ENCODE measurements around the gene TNFAIP8. TPM values are rescaled to one million over a fixed set of nuclear protein-coding genes. Genes with fewer than 3 reads are reported as not detected.
A peak's percentile ranks its signal among the peaks of the same experiment; 100 is the strongest.

Gene TNFAIP8
- total RNA-seq (2011; cell fraction: chromatin; rRNA removed; ENCODE audit: low replicate concordance) = 10.6 and 20.5 TPM in 2 replicates
- 7.8 and 9.0 TPM in 2 replicates for total RNA-seq (2011; cell fraction: nucleolus; rRNA removed)
- 12.6 and 24.7 TPM in 2 replicates for total RNA-seq (2011; cell fraction: nucleoplasm; rRNA removed)
- total RNA-seq (2014; rRNA removed) (42.0 and 46.0 TPM in 2 replicates), total RNA-seq (2014; rRNA removed; fragmentation: Illumina TruSeq; extraction: Trizol) (38.5 and 47.4 TPM in 2 replicates), total RNA-seq (2015; rRNA removed; fragmentation: Illumina TruSeq; extraction: Trizol) (44.8 and 47.0 TPM in 2 replicates), total RNA-seq (2021) (33.6 and 36.7 TPM in 2 replicates), polyA plus RNA-seq (2011; rRNA removed) (44.6 and 52.2 TPM in 2 replicates), polyA plus RNA-seq (2014; fragmentation: Illumina TruSeq; extraction: Trizol) (49.3 and 57.3 TPM in 2 replicates), polyA plus RNA-seq (2014; fragmentation: Nextera tagmentation; extraction: Ambion mirVana) (10 to 100 TPM; 29.9 to 34.3 TPM), polyA plus RNA-seq (2014; rRNA removed) (35.8 and 47.6 TPM in 2 replicates), polyA minus RNA-seq (2011; rRNA and poly(A)+ RNA removed) (45.1 and 60.6 TPM in 2 replicates), Bru-seq, nascent RNA (percentile 88 among the genes with signal in this experiment), BruChase-seq, experiment 1, labeled RNA remaining after a 2-hour chase (percentile 81 among the genes with signal in this experiment), BruChase-seq, experiment 2, labeled RNA remaining after a 6-hour chase (percentile 72 among the genes with signal in this experiment)
- 35.0 and 41.8 TPM in 2 replicates for polyA plus RNA-seq (2011; cell fraction: cytosol; rRNA removed)
- polyA plus RNA-seq (2011; cell fraction: nucleus; rRNA removed) = 20.2 and 24.7 TPM in 2 replicates
- polyA plus RNA-seq (2012) = 37.7 and 53.3 TPM in 2 replicates
- polyA minus RNA-seq (2011; cell fraction: cytosol; rRNA and poly(A)+ RNA removed) = 38.1 and 47.6 TPM in 2 replicates
- polyA minus RNA-seq (2011; cell fraction: nucleus; rRNA and poly(A)+ RNA removed) = 9.3 and 20.3 TPM in 2 replicates
- long read RNA-seq, experiment 1, transcript TNFAIP8-201 (2 exons, 795 nt) = major isoform, 99 of 123 reads
- long read RNA-seq, experiment 1, partial matches to known transcripts = 10 of 123 reads
- long read RNA-seq, experiment 1, other reads (novel, unspliced or antisense) = 13 of 123 reads
- long read RNA-seq, experiment 2, transcript TNFAIP8-201 (2 exons, 795 nt) = major isoform, 12 of 29 reads
- long read RNA-seq, experiment 2, partial matches to known transcripts = 0 of 29 reads
- long read RNA-seq, experiment 2, other reads (novel, unspliced or antisense) = 17 of 29 reads
- long read RNA-seq, experiment 3, transcript TNFAIP8-201 (2 exons, 795 nt) = major isoform, 28 of 34 reads
- long read RNA-seq, experiment 3, partial matches to known transcripts = 0 of 34 reads
- long read RNA-seq, experiment 3, other reads (novel, unspliced or antisense) = 5 of 34 reads

DNA sequence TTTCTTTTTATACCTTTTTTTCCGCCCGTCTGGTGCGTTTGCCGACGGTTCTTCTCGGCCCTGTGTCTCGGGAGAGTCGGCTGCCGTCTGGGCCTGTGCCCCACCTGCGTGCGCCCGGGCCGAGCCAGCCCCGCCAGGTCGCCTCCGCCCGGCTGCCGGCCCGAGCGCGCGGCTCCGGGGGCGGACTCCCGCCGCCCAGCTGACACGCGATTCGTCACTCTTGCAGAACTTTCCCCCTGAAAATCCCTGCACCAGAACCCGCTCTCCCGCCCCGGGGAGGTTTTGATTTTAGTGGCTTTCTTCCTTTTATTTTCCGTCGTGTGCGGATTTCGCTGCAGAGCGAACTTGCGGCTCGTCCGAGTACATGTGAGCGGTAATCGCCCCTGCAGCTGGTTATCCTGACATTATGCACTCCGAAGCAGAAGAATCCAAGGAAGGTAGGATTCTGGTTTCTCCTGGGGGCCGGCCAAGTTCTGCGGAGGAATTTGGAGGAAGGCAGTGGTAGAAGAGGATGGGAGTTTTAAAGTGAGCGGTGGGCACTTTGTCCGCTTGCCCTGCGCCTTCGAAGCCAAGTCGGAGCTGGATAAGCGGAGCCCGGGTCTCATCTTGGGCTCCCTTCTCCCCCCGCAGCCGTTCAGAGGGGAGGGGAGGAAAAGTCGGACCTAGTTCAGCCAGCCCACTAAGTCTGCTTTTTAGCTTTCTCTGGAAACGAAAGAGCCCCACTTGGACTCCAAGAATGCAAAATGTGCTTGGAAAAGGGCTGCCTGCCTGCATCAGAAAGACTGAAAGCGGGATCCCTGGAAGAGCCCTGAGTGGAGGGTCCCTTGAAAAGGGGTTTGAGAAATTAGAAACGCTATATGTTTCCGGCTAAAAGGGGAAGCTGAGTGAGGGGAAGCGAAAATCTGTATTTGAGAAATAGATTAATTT lies at the start of gene TNFAIP8:
TNFAIP8 (plus strand) TSS at position 335 of the 927 bp plus-strand sequence; CDS start at position 407, 72 bp downstream.
- ChIA-PET CTCF (ENCODE audit: low intra/inter-chr PET ratio) (no interaction called here), POLR2A (interaction anchor here (0.6 to 2.2 kb wide), 6 partner anchors 10 to 34 kb away, joined by 3 to 8 read pairs (median 4); no protein-coding TSS in a partner anchor)
- Histone ChIP-seq H4K20me1 (replicated peaks; ENCODE audit: control insufficient read depth, insufficient read depth, low read length) (no peaks in the 10 kb centered on the region), H3K9me1 (ENCODE audit: control insufficient read depth, insufficient read depth, low read length) (no peaks in the 10 kb centered on the region), H3K27ac (ENCODE audit: extremely low read depth, low read depth, low read length) (no peak within 1 kb of the TSS), H2AFZ (ENCODE audit: low read depth, low read length) (no peak within 1 kb of the TSS), H3K4me1 (replicated peaks in 1 of 2; ENCODE audit: control insufficient read depth in 2 of 2, insufficient read depth in 2 of 2, low read length in 2 of 2) (peaks cover 0 to 42% of the 10 kb centered on the region in 2 experiments; a peak in 4 of 5 replicates), H3K36me3 (ENCODE audit: control insufficient read depth, insufficient read depth, low read length) (no peaks in the 10 kb centered on the region; the same call in 1 of the 3 replicates), H3K4me2 (ENCODE audit: insufficient read depth, low read length) (no peak within 1 kb of the TSS), H3K79me2 (ENCODE audit: control insufficient read depth, insufficient read depth, low read length) (peaks cover 55% of the 10 kb centered on the region), H3K9me3 (replicated peaks; ENCODE audit: control insufficient read depth, insufficient read depth, low read depth, low read length) (no peaks in the 10 kb centered on the region), H3K4me3 (no peak within 1 kb of the TSS), H3K27me3 (ENCODE audit: control insufficient read depth in 2 of 2, insufficient read depth in 2 of 2, low read length in 2 of 2) (no peaks in the 10 kb centered on the region), H3K9ac (ENCODE audit: insufficient read depth in 1 of 2, low read depth in 2 of 2, low read length in 2 of 2) (no peak within 1 kb of the TSS)
- TF ChIP-seq ZFP36 (IDR thresholded peaks at IDR 0.05; ENCODE audit: low read depth, low read length, partially characterized antibody) = no peak
- no peak for TF ChIP-seq SRF (CRISPR knock-in tag; IDR thresholded peaks at IDR 0.05)
- TF ChIP-seq FOXK1 (CRISPR knock-in tag; IDR thresholded peaks at IDR 0.05; ENCODE audit: borderline replicate concordance) = no peak
- TF ChIP-seq, protein P1, sequence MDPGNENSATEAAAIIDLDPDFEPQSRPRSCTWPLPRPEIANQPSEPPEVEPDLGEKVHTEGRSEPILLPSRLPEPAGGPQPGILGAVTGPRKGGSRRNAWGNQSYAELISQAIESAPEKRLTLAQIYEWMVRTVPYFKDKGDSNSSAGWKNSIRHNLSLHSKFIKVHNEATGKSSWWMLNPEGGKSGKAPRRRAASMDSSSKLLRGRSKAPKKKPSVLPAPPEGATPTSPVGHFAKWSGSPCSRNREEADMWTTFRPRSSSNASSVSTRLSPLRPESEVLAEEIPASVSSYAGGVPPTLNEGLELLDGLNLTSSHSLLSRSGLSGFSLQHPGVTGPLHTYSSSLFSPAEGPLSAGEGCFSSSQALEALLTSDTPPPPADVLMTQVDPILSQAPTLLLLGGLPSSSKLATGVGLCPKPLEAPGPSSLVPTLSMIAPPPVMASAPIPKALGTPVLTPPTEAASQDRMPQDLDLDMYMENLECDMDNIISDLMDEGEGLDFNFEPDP (CRISPR knock-in tag; IDR thresholded peaks at IDR 0.05) = no peak
- TF ChIP-seq PHTF2 (CRISPR knock-in tag; IDR thresholded peaks at IDR 0.05) = no peak
- TF ChIP-seq ZKSCAN1 (IDR thresholded peaks at IDR 0.05; ENCODE audit: low read depth, low read length) = no peak
- TF ChIP-seq, protein P2, sequence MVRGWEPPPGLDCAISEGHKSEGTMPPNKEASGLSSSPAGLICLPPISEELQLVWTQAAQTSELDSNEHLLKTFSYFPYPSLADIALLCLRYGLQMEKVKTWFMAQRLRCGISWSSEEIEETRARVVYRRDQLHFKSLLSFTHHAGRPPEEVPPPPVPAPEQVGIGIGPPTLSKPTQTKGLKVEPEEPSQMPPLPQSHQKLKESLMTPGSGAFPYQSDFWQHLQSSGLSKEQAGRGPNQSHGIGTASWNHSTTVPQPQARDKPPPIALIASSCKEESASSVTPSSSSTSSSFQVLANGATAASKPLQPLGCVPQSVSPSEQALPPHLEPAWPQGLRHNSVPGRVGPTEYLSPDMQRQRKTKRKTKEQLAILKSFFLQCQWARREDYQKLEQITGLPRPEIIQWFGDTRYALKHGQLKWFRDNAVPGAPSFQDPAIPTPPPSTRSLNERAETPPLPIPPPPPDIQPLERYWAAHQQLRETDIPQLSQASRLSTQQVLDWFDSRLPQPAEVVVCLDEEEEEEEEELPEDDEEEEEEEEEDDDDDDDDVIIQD (CRISPR knock-in tag; IDR thresholded peaks at IDR 0.05) = no peak
- TF ChIP-seq NELFE (IDR thresholded peaks at IDR 0.05; ENCODE audit: insufficient read depth, insufficient read length) = no peak
- no peak for TF ChIP-seq NR1H2 (CRISPR knock-in tag; IDR thresholded peaks at IDR 0.05)
- TF ChIP-seq, protein P3, sequence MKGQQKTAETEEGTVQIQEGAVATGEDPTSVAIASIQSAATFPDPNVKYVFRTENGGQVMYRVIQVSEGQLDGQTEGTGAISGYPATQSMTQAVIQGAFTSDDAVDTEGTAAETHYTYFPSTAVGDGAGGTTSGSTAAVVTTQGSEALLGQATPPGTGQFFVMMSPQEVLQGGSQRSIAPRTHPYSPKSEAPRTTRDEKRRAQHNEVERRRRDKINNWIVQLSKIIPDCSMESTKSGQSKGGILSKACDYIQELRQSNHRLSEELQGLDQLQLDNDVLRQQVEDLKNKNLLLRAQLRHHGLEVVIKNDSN (CRISPR knock-in tag; IDR thresholded peaks at IDR 0.05) = no peak
- in situ Hi-C loops (cut with MboI) (no loop called here), intact Hi-C loops (cut with micrococcal nuclease) (no loop called here)
- DNase-seq (ENCODE audit: extremely low read depth in 1 of 4, low spot score in 3 of 4) = peak in 1 of 4 experiments; percentile 20
- no TSS peak for BruUV-seq (replicated peaks)
- ATAC-seq = no peak
- no peak for FAIRE-seq
- WGBS (ENCODE audit: insufficient coverage, low coverage, missing lambda C conversion rate) = 94% methylated on average over 39 of the region's 60 CpGs
